ENCODE results near the gene TOPAZ1.

TOPAZ1 gene

GRCh38 chr3:44241706-44242105 is at the start of gene TOPAZ1:
Gene TOPAZ1, plus strand, starts transcription at chr3:44241886. Its CDS starts 168 bp downstream, at chr3:44242054.
- no peak for DNase-seq (ENCODE audit: low read depth, low spot score)

DNA sequence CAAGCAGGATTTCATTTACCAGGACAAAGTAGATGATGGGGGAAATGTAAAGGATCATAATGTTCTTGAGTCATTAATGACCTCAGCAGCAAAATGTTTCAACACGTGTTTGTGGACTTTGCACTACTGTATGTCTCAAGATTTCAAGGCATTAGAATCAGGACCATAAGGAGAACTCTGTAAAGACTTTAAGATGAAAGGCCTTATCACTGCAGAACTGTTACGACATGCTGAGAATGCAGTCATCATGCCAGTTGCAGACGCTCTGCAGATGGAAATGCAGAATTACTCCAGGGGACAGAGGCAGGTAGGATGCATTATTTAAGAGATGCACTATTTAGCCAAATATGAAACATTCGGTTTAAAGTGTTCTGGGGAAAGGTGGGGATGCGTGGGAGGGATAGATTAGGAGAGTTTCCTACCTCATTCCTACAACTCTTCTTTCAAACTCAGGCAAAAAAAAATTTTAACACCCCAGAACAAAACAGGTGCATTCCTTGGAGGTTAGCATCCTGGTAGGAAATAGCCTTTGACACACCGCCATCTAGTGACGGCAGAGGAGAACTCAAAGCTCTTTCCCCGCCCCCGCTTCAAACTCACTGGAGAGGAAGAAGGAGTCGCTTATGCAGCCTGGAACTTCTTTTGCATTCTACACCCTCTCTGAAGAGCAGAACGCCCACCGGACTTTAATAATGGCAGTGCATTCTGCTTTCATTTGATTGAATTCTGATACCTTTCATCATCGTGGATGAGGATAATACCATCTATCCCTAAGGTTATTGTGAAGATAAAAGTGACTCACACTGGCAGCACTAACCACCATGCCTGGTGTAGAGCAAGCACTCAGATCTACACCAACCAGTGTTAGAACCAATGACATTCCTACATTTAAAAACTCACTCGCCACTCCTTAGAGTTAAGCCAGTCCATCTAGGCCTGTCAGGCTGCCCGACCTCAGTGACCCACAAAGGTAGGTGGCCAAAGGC is 43.1 kb upstream of the TOPAZ1 start:
- DNase-seq (ENCODE audit: low read depth, low spot score), result peak; percentile 31

- DNase-seq (ENCODE audit: low read depth, low spot score), result no peak
These were observed 35.4 kb upstream of the TOPAZ1 start for GRCh38 chr3:44206261-44206660.

DNA sequence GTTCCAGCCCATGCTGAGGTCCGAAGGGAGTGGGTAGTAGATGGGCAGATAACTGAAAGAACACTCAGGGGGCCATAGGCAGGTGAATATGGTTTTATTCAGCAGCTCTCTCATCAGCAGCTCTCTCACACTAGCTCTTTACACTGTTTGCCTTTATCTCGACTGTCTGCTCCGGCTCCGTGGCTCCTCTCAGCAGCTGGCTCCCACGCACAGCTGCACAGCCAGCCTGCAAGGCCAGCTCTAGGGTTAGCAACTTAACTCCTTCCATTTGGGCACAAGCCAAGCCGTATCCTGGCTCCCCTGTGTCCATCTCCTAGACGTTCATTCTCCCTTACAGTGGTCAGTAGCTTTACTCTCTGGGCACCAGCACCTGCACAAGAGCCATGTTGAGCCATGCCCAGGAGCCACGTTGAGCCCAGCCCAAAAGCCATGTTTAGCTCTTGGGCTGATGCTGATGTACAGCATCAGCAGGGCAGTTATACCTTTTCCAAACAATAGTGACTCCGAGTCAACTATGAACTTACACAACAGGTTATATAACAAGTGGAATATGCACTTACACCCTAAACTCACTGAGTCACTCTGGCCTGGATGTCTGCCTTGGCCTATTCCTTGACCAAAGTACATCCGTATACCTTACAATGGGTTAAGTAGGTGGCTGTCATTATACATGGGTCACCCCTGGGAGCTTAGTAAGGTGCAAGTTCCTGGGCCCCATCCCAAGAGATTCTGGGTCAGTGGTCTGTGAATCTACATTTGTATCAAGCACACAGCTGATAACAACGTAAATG is 34.6 kb upstream of the TOPAZ1 start:
- no peak for DNase-seq (ENCODE audit: low read depth, low spot score)

GRCh38 chr3:44208086-44208485 is 33.6 kb upstream of the TOPAZ1 start:
- no peak for DNase-seq (ENCODE audit: low read depth, low spot score)

DNA sequence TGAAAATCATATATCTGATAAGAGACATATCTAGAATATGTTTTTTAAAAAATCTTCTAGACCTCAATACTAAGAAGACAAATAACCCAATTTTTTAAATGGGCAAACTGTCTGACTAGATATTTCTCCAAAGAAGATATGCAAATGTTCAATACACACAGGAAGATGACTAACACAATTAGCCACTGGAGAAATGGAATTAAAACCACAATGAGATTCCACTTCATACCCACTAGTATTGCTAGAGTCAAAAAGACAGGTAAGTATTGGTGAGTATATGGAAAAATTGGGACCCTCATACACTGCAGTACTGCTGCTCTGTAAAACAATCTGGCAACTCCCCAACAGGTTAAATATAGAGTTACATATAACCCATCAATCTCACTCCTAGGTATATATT is 33.1 kb upstream of the TOPAZ1 start:
- DNase-seq (ENCODE audit: low read depth, low spot score), result no peak

GRCh38 chr3:44210967-44211366 is 30.7 kb upstream of the TOPAZ1 start:
- DNase-seq (ENCODE audit: low read depth, low spot score), result no peak

GRCh38 chr3:44222337-44222736 is 19.3 kb upstream of the TOPAZ1 start:
- no peak for DNase-seq (ENCODE audit: low read depth, low spot score)

GRCh38 chr3:44223299-44223698 is 18.4 kb upstream of the TOPAZ1 start:
- no peak for DNase-seq (ENCODE audit: low read depth, low spot score)

GRCh38 chr3:44224131-44224530 is 17.6 kb upstream of the TOPAZ1 start:
- no peak for DNase-seq (ENCODE audit: low read depth, low spot score)

- no peak for DNase-seq (ENCODE audit: low read depth, low spot score)
These were observed 15.1 kb upstream of the TOPAZ1 start for GRCh38 chr3:44226573-44226972.

DNA sequence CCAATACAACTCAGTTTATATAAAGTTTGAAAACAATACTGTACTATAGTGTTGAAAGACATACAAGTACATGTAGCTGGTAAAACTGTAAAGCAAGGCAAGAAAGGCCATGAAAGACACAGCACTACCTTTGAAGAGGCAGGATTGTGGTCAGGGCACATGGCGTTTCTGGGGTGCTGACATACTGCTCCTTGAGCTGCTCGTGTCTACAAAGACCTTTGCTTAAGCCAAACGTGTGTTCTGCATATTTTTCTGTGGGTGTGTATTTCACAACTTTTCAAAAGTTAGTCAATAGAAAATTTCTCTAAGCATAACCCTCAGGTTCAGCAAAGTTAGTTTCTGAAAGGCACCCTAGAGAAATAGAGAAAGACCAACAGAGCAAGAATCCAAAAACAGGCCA is 14.1 kb upstream of the TOPAZ1 start:
- DNase-seq (ENCODE audit: low read depth, low spot score), result no peak

- no peak for DNase-seq (ENCODE audit: low read depth, low spot score)
These were observed 12.8 kb upstream of the TOPAZ1 start for GRCh38 chr3:44228900-44229299.

DNA sequence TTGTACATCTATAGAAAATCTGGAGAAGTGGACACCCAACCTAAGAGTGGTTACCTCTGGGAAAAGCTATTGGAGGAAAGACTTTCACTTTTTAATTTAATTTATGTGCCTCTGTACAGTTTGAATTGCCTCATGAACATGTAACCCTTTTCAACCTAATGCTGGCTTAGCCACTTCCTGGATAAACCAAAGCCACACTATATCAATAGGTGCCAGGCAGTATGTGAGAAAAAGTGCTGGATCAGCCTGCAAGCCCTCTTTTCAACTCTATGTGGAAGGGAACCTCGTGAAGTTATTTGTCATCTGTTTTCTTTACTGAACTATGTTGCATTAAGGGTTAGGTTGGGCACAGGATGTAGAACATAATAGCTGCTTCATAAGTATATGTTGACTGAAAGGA is 9.3 kb upstream of the TOPAZ1 start:
- no peak for DNase-seq (ENCODE audit: low read depth, low spot score)

GRCh38 chr3:44234648-44235268 is 6.9 kb upstream of the TOPAZ1 start:
- DNase-seq (ENCODE audit: low read depth, low spot score), result no peak

DNA sequence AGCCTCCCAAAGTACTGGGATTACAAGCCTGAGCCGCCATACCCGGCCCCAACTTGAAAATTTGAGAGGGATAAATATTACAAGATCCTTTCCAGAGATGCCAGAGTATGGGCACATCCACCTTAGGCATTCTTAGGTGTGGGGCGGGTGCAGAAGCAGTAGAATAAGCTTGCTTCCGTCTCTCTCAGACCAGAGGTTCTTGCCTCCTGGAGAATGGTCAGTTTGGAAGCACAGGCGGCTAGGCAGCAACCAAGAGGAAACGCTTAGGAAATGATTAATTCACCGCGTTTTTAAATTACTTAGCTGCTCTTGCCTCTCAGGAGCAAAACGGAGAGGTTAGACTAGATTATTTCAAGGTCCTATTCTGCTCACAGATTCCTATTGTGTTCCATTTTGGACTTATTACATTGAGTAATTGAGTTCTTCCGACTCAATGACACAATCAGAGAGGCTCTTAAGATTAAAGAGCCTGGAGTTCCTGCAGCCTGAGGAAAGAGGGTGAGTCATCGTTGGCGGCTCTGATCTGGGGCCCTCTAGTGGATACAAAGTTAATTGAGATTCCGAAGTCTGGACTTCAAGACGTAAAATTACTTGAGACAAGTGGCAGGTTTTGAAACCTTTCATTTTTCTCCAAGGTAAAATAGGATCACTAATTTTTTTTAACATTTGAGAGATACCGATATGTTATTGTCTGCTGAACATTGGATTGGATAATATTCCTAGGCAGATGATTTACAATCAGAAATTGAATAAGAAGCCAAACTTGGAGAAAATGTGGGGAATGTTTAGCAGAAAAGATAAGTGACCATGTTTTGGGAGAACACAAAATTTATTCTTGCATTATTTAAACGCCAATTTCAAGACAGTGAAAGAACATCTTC is 5.8 kb upstream of the TOPAZ1 start:
- peak; percentile 54 for DNase-seq (ENCODE audit: low read depth, low spot score)

GRCh38 chr3:44236485-44236908 is 5.2 kb upstream of the TOPAZ1 start:
- DNase-seq (ENCODE audit: low read depth, low spot score), result no peak

DNA sequence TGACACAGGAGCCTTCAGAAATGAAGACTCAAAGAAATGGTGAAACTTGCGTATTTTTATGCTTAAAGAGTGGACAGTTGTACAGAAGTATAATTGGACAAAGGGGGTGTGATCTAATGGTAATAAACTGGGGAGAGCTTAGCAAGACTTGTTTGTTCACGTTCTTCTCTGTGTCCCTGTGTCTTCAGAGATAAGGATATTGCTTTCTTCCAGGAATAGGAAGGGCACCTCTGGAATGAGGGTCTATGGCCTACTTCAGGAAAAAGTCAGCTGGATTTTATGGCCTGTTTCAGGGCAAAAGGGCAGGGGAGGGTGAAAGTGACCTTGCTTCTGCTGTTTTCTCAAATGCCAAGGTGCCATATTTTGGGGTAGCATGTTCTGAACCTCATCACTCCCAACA is 4.5 kb upstream of the TOPAZ1 start:
- no peak for DNase-seq (ENCODE audit: low read depth, low spot score)

DNA sequence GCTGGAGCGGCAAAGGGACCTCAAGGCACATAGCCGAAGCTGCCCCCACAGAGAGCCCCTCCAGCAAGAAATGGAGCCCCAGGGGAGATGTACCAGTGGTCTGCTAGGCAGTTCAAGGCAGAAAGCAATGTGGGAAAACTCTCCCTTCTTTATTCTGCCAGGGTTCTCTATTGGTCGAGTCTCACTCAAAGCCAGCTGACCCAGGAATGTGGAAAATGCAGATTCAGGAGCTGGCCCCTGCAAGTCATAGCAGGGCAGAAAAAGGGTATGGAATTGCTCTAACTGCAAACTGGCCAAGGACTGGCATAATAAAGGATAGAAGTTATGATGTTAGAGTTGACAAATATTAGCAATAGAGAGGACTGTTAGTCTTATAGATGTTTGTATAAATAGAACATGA is 4.0 kb upstream of the TOPAZ1 start:
- no peak for DNase-seq (ENCODE audit: low read depth, low spot score)

DNA sequence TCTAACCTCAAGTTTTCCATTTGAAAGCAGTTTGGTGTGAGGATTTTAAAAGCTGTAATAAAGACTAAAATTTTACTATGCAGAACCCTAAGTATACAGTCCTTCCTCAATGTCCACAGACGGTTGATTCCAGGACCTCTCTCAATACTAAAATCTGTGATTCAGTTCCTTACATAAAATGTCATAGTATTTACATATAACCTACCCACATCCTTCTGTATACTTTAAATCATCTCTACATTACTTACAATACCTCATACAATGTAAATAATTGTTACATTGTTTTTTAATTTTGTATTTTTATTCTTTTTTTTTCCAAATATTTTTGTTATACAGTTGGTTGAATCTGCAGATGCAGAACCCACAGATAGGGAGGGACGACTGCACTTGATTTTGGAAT is 2.8 kb upstream of the TOPAZ1 start:
- no peak for DNase-seq (ENCODE audit: low read depth, low spot score)

DNA sequence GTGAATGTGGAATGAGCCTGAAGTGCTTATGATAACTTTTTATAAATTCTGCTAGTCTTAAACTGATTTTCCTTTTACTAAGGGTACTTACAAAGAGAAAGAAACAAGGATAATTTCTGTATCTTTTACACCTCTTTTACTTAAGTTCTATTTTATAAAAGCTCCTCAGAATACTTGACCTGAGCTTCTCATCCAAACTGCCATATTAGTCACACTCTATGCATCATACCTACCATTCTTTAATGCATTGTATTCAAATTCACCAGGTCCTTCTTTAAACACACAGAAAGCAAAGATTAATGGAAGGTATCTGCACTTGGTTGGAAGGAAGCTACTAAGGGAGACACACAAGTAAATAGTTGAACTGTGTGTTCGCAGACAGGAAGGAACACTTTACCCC is 1.6 kb upstream of the TOPAZ1 start:
- no peak for DNase-seq (ENCODE audit: low read depth, low spot score)
